Neural cell (in vitro differentiated cells): ENCODE results near the gene ZFP62. TPM values are rescaled to one million over a fixed set of nuclear protein-coding genes. Genes with fewer than 3 reads are reported as not detected.

ENCODE experiments used
- H2AFZ ChIP-seq: fragments of 200-600, 300-800 bp; sonication (generic), shearing (Covaris generic); 2 replicates; pipeline ENCODE4 v1.6.0; 2014; ENCODE audit warnings: low read depth, mild to moderate bottlenecking, antibody characterized with exemption, low read length, moderate library complexity
- H3F3A ChIP-seq: fragments of 200-600 bp; shearing (Covaris generic); 2 replicates; pipeline ENCODE4 v1.6.1; 2016; ENCODE audit warnings: mild to moderate bottlenecking, moderate library complexity, mixed read lengths, antibody characterized with exemption, low read length; ENCODE audit not compliant: insufficient read depth, poor library complexity, severe bottlenecking
- H3K27ac ChIP-seq: fragments of 200-600, 300-800 bp; sonication (generic), shearing (Covaris generic); 2 replicates; pipeline ENCODE4 v1.5.1; 2014; ENCODE audit warnings: mild to moderate bottlenecking, low read length, moderate library complexity
- H3K27me3 ChIP-seq: fragments of 300-800, 200-600 bp; sonication (generic), shearing (Covaris generic); 2 replicates; pipeline ENCODE4 v1.6.0; 2014; ENCODE audit warnings: mild to moderate bottlenecking, low read depth, low read length, moderate library complexity; ENCODE audit not compliant: insufficient read depth
- H3K36me3 ChIP-seq: fragments of 300-800, 200-600 bp; sonication (generic), shearing (Covaris generic); 2 replicates; pipeline ENCODE4 v1.5.1; 2014; ENCODE audit warnings: mild to moderate bottlenecking, antibody characterized with exemption, low read length, moderate library complexity; ENCODE audit not compliant: insufficient read depth
- H3K4me2 ChIP-seq: fragments of 300-800, 200-600 bp; sonication (generic), shearing (Covaris generic); 2 replicates; pipeline ENCODE4 v1.6.0; 2014; ENCODE audit warnings: mild to moderate bottlenecking, low read length
- H3K4me3 ChIP-seq: fragments of 300-800, 200-600 bp; sonication (generic), shearing (Covaris generic); 2 replicates; pipeline ENCODE4 v1.5.1; 2014; ENCODE audit warnings: mild to moderate bottlenecking, low read length, moderate library complexity
- H3K79me2 ChIP-seq: fragments of 200-600 bp; shearing (Covaris generic); replicated peaks from 2 replicates; pipeline ENCODE4 v1.6.0; 2014; ENCODE audit warnings: mild to moderate bottlenecking, low read length, moderate library complexity; ENCODE audit not compliant: insufficient read depth
- H3K9ac ChIP-seq: fragments of 300-800, 200-600 bp; sonication (generic), shearing (Covaris generic); 2 replicates; pipeline ENCODE4 v1.6.1; 2016; ENCODE audit warnings: mild to moderate bottlenecking, low read length, mixed read lengths
- H3K9me2 ChIP-seq: fragments of 200-600 bp; shearing (Covaris generic); 2 replicates; pipeline ENCODE4 v1.6.1; 2016; ENCODE audit warnings: mild to moderate bottlenecking, low read length, mixed read lengths; ENCODE audit not compliant: insufficient read depth
- H3K9me3 ChIP-seq: fragments of 200-600, 300-800 bp; sonication (generic), shearing (Covaris generic); 2 replicates; pipeline ENCODE4 v1.6.1; 2016; ENCODE audit warnings: mild to moderate bottlenecking, mixed run types, low read length, moderate library complexity, mixed read lengths
- H4K20me1 ChIP-seq: fragments of 200-600 bp; shearing (Covaris generic); 2 replicates; pipeline ENCODE4 v1.6.1; 2016; ENCODE audit warnings: mild to moderate bottlenecking, mixed run types; ENCODE audit not compliant: insufficient read depth
- EP300 ChIP-seq: fragments of 450-650 bp; conservative IDR thresholded peaks from 2 replicates; pipeline ENCODE4 v1.6.1; 2014; ENCODE audit warnings: antibody characterized with exemption, mild to moderate bottlenecking, moderate library complexity; ENCODE audit not compliant: poor library complexity, severe bottlenecking
- EZH2 ChIP-seq: fragments of 200-600, 300-800 bp; shearing (Covaris generic), sonication (generic); IDR thresholded peaks from 2 replicates; pipeline ENCODE4 v1.6.1; 2014; ENCODE audit warnings: antibody characterized with exemption, low read length, borderline replicate concordance, mild to moderate bottlenecking; ENCODE audit not compliant: insufficient read depth, poor library complexity, severe bottlenecking
- MXI1 ChIP-seq: fragments of 450-650 bp; conservative IDR thresholded peaks from 2 replicates; pipeline ENCODE4 v1.6.1; 2014; ENCODE audit warnings: antibody characterized with exemption, mild to moderate bottlenecking; ENCODE audit not compliant: poor library complexity, severe bottlenecking
- POLR2AphosphoS5 ChIP-seq: IDR thresholded peaks from 2 replicates; pipeline ENCODE4 v1.6.1; 2012
- RAD21 ChIP-seq: fragments of 450-650 bp; conservative IDR thresholded peaks from 2 replicates; pipeline ENCODE4 v1.6.1; 2014; ENCODE audit warnings: antibody characterized with exemption, mild to moderate bottlenecking, moderate library complexity
- SMC3 ChIP-seq: fragments of 450-650 bp; conservative IDR thresholded peaks from 2 replicates; pipeline ENCODE4 v1.6.1; 2014; ENCODE audit warnings: antibody characterized with exemption, mild to moderate bottlenecking, moderate library complexity; ENCODE audit not compliant: poor library complexity
- TAF1 ChIP-seq: IDR thresholded peaks from 2 replicates; pipeline ENCODE4 v1.6.1; 2012; ENCODE audit warnings: low read depth
- polyA plus RNA-seq: library from polyadenylated mRNA; depleted of rRNA; stranded (reverse); fragments of >200 nt; gene quantifications from 2 replicates; pipeline ENCODE4 v1.2.3, GENCODE V29; 2014
- TF ChIP-seq, protein P1 (sequence below): IDR thresholded peaks from 2 replicates; pipeline ENCODE4 v1.6.1; 2012; ENCODE audit warnings: borderline replicate concordance
- TF ChIP-seq, protein P2 (sequence below): fragments of 450-650 bp; IDR thresholded peaks from 2 replicates; pipeline ENCODE4 v1.5.1; 2014; ENCODE audit warnings: antibody characterized with exemption, mild to moderate bottlenecking, moderate library complexity; ENCODE audit not compliant: poor library complexity, severe bottlenecking

The ZFP62 gene
- polyA plus RNA-seq, 1 donor from 2014 or later = 69.1 TPM

DNA sequence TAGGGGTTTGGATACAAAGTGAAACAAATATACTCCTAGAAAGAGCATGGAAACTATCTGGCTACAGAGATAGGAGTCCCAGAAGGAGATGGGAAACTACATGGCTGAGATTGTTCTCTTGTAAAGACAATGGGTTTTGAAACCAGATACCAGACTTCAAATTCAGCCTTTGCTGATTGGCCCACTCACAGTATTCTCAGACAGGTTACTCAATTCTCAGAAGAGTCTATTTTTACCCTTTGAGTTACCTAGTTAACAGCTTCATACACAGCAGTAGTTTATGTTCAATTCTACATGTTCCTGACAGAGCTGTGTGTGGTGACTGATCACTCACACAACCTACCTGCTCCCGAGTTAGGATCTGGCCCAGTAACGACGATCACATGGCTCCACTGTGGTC is 14.1 kb downstream of the ZFP62 start:
- Histone ChIP-seq H3K27ac (no peak overlapping the region), H3K4me3 (no peak overlapping the region), H3K27me3 (no peaks in the 10 kb centered on the region), H4K20me1 (no peaks in the 10 kb centered on the region), H3F3A (no peaks in the 10 kb centered on the region), H3K9ac (no peak overlapping the region), H3K4me2 (no peak overlapping the region), H3K79me2 (no peaks in the 10 kb centered on the region), H3K9me2 (no peaks in the 10 kb centered on the region), H2AFZ (no peak overlapping the region), H3K36me3 (peaks cover 42% of the 10 kb centered on the region), H3K9me3 (peaks cover 11% of the 10 kb centered on the region)
- no peak for TF ChIP-seq EP300
- no peak for TF ChIP-seq EZH2
- no peak for TF ChIP-seq POLR2AphosphoS5
- TF ChIP-seq RAD21 = no peak
- no peak for TF ChIP-seq TAF1
- TF ChIP-seq, protein P1, sequence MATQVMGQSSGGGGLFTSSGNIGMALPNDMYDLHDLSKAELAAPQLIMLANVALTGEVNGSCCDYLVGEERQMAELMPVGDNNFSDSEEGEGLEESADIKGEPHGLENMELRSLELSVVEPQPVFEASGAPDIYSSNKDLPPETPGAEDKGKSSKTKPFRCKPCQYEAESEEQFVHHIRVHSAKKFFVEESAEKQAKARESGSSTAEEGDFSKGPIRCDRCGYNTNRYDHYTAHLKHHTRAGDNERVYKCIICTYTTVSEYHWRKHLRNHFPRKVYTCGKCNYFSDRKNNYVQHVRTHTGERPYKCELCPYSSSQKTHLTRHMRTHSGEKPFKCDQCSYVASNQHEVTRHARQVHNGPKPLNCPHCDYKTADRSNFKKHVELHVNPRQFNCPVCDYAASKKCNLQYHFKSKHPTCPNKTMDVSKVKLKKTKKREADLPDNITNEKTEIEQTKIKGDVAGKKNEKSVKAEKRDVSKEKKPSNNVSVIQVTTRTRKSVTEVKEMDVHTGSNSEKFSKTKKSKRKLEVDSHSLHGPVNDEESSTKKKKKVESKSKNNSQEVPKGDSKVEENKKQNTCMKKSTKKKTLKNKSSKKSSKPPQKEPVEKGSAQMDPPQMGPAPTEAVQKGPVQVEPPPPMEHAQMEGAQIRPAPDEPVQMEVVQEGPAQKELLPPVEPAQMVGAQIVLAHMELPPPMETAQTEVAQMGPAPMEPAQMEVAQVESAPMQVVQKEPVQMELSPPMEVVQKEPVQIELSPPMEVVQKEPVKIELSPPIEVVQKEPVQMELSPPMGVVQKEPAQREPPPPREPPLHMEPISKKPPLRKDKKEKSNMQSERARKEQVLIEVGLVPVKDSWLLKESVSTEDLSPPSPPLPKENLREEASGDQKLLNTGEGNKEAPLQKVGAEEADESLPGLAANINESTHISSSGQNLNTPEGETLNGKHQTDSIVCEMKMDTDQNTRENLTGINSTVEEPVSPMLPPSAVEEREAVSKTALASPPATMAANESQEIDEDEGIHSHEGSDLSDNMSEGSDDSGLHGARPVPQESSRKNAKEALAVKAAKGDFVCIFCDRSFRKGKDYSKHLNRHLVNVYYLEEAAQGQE = no peak
- TF ChIP-seq, protein P2, sequence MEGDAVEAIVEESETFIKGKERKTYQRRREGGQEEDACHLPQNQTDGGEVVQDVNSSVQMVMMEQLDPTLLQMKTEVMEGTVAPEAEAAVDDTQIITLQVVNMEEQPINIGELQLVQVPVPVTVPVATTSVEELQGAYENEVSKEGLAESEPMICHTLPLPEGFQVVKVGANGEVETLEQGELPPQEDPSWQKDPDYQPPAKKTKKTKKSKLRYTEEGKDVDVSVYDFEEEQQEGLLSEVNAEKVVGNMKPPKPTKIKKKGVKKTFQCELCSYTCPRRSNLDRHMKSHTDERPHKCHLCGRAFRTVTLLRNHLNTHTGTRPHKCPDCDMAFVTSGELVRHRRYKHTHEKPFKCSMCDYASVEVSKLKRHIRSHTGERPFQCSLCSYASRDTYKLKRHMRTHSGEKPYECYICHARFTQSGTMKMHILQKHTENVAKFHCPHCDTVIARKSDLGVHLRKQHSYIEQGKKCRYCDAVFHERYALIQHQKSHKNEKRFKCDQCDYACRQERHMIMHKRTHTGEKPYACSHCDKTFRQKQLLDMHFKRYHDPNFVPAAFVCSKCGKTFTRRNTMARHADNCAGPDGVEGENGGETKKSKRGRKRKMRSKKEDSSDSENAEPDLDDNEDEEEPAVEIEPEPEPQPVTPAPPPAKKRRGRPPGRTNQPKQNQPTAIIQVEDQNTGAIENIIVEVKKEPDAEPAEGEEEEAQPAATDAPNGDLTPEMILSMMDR = no peak
- no peak for TF ChIP-seq MXI1
- TF ChIP-seq SMC3 = no peak

DNA sequence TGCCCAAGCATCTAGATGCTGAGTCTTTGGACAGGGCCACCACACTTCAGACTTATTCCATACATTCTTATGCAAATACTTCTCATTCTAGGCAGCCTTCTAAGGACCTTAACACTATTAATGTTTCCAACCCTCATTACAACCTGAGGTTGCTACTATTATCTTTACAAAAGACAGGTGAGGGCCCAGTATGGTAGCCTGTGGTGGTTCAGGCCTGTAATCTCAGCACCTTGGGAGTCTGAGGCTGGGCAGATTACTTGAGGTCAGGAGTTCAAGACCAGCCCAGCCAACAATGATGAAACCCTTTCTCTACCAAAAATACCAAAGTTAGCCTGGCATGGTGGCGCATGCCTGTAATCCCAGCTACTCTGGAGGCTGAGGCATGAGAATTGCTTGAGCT is 16.2 kb downstream of the ZFP62 start:
- Histone ChIP-seq H3K9me2 (no peaks in the 10 kb centered on the region), H3K9me3 (no peaks in the 10 kb centered on the region)
- TF ChIP-seq SMC3 = no peak

DNA sequence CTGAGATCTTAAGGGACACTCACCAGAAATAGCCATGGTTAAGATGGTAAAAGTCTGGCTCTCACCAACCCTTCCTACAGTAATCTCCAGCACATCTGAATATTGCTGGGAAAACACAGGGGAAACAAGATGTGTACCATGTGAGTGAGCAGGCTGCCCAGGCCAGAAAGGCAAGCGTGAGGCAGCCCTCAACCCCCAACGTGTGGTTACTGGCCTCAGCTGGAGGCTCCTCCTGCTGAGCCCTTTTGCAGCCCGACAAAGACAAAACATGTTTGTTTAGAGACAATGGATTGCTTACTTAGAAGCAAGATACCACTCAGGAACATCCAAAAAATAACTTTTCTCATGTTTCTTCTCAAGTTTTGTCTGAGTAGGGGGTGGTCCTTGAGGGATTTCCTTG is 16.6 kb downstream of the ZFP62 start:
- Histone ChIP-seq H3K9ac (no peak overlapping the region), H3K9me3 (no peaks in the 10 kb centered on the region), H3K4me2 (no peak overlapping the region), H3K4me3 (no peak overlapping the region), H2AFZ (no peak overlapping the region), H3K27me3 (no peaks in the 10 kb centered on the region), H3F3A (no peaks in the 10 kb centered on the region), H4K20me1 (no peaks in the 10 kb centered on the region), H3K79me2 (no peaks in the 10 kb centered on the region), H3K9me2 (no peaks in the 10 kb centered on the region), H3K27ac (no peak overlapping the region), H3K36me3 (peaks cover 17% of the 10 kb centered on the region)
- TF ChIP-seq, protein P1 = no peak
- TF ChIP-seq EZH2 (no peak), TAF1 (no peak), SMC3 (no peak), EP300 (no peak), RAD21 (no peak), POLR2AphosphoS5 (no peak), MXI1 (no peak)
- TF ChIP-seq, protein P2 = no peak

More for the DNA sequence above, 16.2 kb downstream of the ZFP62 start:
- Histone ChIP-seq H3F3A (no peaks in the 10 kb centered on the region), H3K4me2 (no peak overlapping the region), H3K4me3 (no peak overlapping the region), H2AFZ (no peak overlapping the region), H4K20me1 (no peaks in the 10 kb centered on the region), H3K27me3 (no peaks in the 10 kb centered on the region), H3K27ac (no peak overlapping the region), H3K9ac (no peak overlapping the region), H3K79me2 (no peaks in the 10 kb centered on the region), H3K36me3 (peaks cover 21% of the 10 kb centered on the region)
